HG03095 (cell line): Measurements from ENCODE around the gene PRKCI.
A peak's percentile ranks its signal among the peaks of the same experiment; 100 is the strongest.
"Not testable (repeated sequence)": the region's sequence is repeated elsewhere in the genome, so short reads cannot be mapped to it uniquely, and the experiment has no call there.

ENCODE experiments used
- ATAC-seq: cut with Tn5 transposase; IDR thresholded peaks from one replicate; pipeline ENCODE4 v1.9.1; 2021; ENCODE audit warnings: moderate library complexity; ENCODE audit not compliant: unreplicated experiment

Gene PRKCI

GRCh38 chr3:170221924-170222646, at the start of gene PRKCI:
PRKCI (plus strand) TSS chr3:170222424; CDS start chr3:170222670, 246 bp downstream.
- ATAC-seq = peak; percentile 97

DNA sequence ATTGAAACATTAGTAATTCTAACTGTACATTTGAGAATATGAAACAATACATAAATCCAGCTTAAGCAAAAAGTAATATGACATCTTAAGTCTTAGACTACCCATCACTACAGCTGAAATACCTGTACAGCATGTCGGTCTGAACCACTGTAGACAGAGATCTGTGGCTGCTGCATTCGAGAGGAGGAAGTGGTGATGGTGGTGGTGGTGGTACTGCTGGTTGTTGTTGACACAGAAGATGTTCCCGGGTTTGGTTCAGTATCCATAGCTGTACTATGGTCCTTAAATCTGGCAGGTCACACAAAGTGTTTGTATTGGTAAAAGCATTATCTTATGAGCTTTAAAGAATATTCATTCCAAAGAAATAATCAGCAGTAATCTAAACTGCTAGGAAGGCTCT, 43.6 kb upstream of the PRKCI start:
- no peak for ATAC-seq

GRCh38 chr3:170179432-170179831, 42.8 kb upstream of the PRKCI start:
- ATAC-seq = no peak

DNA sequence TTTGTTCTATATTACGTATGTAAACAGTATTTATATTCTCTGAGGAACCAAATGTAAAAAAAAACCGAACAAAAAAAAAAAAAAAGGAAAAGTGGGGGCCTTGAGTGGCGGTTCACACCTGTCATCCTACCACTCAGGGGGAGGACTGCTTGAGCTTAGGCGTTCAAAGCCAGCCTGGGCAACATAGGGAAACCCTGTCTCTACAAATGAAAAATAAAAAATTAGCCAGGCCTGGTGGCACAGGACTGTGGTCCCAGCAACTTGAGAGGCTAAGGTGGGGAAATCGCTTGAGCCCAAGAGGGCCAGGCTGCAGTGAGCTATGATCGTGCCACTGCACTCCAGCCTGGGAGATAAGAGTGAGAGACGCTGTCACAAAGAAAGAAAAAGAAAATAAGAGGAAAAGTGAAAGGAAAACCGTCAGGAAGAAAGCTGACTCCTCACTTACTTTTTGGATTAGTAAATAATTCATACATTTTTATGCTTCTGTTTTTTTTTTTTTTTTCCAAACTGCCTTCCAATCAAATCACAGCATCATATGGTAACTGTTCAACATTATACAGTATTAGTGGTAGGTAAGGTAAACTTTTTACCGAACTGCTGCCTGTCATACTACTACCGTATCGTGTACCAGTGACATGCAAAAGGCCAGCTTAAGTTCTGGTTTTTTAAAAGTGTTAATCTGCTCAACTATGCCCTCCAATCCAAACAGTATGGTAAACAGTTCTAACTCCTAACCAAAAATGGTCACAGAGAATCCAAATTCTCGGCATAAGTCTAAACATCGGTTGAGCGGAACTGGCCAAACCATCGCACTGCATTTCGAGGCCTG, 41.9 kb upstream of the PRKCI start:
- ATAC-seq = peak; percentile 25

- peak; percentile 81 for ATAC-seq
Measured at GRCh38 chr3:170180908-170181885, 41.0 kb upstream of the PRKCI start, which contains the start of gene PHC3. PHC3 (minus strand) TSS chr3:170181733; CDS start chr3:170181715, 18 bp downstream.

DNA sequence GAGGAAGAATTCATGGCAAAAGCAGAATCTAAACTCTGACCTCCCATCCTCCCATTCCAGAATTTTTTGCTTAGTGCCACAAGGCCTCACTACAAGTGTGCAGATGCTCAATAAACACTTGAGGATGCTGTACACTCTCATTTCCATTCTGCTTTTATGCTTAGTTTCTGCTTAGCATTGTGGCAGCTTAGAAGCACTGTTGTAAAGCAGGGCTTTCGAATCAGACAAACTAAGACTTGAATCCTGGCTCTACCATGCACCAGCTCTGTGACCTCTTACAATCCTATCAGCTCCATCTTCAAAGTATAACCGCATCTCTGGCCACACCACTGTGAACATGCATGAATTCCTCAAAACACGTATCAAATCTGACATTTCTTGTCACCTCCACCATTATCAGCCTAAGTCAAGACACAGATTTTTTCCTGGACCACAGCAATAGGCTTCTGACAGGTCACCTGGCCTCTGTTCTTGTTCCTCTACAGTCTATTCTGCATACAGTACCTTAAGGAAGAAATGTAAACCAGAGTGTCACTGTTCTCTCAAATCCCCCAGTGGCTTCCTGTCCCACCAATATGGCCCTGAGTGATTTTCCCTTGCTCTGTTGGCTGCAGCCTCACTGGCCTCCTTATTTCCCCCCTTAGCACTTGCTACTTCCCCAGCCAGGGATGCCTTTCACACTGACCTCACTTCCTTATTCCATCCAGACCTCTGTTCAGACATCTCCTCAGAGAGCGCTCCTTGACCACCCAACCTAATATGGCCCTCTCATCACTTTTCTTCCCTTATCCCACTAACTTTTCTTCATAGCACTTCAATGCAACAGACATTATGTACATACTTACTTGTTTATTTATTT, 32.6 kb upstream of the PRKCI start:
- ATAC-seq = no peak

GRCh38 chr3:170195759-170196158, 26.5 kb upstream of the PRKCI start:
- not testable (repeated sequence) for ATAC-seq

DNA sequence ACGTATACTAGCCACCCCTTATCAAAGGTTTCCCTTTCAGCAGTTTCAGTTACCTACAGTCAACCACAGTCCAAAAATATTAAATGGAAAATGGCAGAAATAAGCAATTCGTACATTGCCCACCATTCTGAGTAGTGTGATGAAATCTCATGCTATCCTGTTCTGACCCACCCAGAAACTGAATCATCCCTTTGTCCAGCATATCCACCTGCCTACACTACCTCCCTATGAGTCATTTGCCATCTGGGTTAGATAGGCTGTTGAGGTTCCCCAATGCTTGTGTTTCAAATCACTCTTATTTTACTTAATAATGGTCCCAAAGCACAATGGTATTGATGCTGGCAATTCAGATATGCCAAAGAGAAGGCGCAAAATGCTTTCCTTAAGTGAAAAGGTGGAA, 25.4 kb upstream of the PRKCI start:
- ATAC-seq = no peak

DNA sequence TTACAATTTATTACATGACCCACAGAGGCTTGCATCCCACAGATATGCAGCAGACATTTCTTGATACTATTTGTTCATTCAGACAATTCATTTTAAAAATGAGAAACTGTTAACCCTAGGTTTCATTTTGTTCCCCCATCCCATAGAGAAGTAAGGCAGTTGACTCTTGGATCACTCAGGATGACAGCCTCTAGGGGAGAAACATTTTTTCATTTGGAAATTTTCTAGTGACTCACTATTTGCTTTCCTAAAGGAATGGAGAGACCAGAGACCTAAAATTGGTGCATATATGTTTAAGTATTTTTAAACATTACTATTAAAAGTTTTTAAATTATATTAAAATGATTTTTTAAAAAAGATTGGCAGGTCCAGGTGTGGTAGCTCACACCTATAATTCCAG, 21.2 kb upstream of the PRKCI start:
- no peak for ATAC-seq

- no peak for ATAC-seq
Measured at GRCh38 chr3:170201527-170201926, 20.7 kb upstream of the PRKCI start.

DNA sequence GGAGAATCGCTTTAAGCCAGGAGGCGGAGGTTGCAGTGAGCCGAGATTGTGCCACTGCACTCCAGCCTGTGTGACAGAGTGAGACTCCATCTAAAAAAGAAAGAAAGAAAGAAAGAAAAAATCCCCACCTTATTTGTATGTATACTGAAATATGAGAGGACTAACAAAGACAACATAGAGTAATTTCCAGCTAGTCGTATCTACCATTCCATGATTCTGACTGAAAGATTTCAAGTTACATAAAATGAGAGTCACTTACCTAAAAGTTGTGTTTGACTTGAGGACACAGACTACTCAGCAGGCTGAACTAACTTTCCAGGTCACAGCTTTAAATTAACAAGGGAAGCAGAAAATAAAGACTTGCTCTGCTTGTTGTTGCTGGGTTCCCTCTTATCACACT, 18.8 kb upstream of the PRKCI start:
- ATAC-seq = no peak

GRCh38 chr3:170204023-170204472, 18.2 kb upstream of the PRKCI start:
- ATAC-seq = no peak

GRCh38 chr3:170204509-170204908, 17.7 kb upstream of the PRKCI start:
- ATAC-seq = no peak

DNA sequence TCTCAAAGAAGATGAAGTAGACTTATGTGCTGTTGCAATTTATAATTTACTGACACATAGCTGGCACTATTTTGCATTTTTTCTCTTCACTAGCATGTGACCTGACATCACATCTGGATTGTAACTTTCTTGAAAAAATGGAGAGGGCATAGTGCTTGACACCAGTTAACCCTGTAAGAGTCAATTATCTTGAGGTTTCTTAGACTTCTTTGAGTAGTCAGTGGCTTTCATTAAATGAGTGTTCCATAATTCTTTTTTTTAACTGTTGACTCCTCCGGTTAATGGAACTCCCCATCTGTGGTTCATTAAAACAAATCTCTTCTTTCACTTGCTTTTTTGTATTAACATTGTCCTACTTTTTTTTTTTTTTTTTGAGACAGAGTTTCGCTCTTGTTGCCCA, 16.9 kb upstream of the PRKCI start:
- no peak for ATAC-seq

DNA sequence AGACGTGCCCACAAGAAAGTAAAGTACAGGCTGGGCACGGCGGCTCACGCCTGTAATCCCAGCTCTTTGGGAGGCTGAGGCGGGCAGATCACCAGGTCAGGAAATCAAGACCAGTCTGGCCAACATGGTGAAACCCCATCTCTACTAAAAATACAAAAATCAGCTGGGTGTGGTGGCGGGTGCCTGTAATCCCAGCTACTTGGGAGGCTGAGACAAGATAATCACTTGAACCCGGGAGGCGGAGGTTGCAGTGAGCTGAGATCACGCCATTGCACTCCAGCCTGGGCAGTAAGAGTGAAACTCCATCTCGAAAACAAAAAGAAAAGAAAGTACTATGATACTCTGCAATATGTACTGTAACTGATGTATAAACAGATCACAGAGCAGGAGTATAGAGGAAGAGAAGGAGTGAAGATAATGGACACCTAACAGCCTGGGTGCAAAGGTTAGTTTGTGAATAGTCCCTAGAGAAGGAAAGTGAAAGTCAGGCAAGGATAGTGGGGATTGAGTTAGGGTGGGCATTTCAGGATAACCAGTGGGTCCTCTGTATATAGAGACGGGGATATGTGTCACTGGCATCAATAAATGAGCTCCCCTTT, 16.0 kb upstream of the PRKCI start:
- ATAC-seq = not testable (repeated sequence)

DNA sequence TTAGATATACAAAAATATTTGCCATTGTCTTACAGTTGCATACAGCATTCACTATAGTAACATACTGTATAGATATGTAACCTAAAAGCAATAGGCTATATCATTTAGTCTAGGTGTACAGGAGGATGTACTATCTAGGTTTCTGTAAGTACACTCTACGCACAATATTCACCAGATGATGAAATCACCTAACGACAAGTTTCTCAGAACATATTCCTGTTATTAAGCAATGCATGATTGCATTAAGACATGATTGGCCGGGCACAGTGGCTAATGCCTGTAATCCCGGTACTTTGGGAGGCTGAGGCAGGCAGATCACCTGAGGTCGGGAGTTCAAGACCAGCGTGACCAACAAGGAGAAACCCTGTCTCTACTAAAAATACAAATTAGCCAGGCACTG, 14.5 kb upstream of the PRKCI start:
- ATAC-seq = no peak

GRCh38 chr3:170211668-170212067, 10.6 kb upstream of the PRKCI start:
- ATAC-seq = no peak

GRCh38 chr3:170219850-170220249, 2.4 kb upstream of the PRKCI start:
- no peak for ATAC-seq

GRCh38 chr3:170220871-170221270, 1.4 kb upstream of the PRKCI start:
- ATAC-seq = no peak
